ENCODE results near the gene MBNL2.

Gene MBNL2

DNA sequence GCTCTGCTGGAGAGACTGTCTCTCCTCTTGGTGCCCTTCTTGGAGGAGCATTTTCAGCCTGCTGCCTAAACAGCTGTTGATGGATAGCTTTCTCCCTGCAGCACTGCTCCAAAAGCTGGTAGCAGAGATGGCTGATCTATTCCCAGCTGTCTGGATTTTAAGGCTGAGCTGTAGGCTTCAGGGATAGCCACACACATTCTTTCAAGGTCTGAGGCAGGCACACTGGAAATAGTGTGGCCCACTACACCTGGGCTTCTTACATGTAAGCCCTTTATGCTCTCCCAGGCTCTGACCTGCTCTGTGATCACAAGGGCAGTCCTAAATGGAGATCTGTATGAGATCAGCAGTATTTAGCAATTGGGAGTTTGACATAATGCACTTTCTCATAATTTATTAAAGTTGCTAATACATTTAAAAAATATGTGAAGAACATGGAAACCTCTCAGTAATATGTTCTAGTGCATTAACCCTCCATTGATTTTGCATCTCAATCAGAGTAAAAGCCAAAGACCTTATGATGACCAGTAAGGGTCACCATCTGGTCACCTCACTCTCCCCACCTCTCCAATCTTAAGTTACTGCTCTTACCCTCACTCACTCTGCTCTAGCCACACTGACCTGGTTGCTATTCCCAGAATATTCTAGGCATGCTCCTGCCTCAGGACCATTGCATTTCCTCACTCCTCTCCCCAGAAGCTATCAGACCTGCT, 91.6 kb downstream of the MBNL2 start:
- no peak for TF ChIP-seq ZFX (IDR thresholded peaks at IDR 0.05)
- TF ChIP-seq, protein P1, sequence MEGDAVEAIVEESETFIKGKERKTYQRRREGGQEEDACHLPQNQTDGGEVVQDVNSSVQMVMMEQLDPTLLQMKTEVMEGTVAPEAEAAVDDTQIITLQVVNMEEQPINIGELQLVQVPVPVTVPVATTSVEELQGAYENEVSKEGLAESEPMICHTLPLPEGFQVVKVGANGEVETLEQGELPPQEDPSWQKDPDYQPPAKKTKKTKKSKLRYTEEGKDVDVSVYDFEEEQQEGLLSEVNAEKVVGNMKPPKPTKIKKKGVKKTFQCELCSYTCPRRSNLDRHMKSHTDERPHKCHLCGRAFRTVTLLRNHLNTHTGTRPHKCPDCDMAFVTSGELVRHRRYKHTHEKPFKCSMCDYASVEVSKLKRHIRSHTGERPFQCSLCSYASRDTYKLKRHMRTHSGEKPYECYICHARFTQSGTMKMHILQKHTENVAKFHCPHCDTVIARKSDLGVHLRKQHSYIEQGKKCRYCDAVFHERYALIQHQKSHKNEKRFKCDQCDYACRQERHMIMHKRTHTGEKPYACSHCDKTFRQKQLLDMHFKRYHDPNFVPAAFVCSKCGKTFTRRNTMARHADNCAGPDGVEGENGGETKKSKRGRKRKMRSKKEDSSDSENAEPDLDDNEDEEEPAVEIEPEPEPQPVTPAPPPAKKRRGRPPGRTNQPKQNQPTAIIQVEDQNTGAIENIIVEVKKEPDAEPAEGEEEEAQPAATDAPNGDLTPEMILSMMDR (conservative IDR thresholded peaks at IDR 0.05): no peak
- no peak overlapping the region for H3K27ac ChIP-seq

DNA sequence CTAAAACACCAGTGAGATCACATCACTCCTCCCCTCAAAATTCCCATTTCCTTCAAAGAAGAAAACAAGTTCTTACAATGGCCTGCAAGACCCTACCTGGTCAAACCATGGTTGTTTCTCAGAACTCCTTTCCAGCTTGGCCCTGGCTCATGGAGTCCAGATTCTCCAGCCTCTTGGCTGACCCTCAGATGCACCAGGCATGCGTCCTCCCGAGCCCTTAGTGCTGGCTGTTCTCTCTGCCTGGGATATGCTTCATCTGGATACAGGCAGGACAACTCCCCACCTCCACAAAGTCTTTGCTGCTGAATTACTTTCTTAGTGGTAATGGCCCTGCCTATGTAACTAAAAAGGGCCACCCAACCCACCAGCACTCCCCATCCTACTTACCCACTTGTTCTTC, 94.3 kb downstream of the MBNL2 start:
- TF ChIP-seq, protein P1 (conservative IDR thresholded peaks at IDR 0.05): no peak
- no peak for TF ChIP-seq ZFX (IDR thresholded peaks at IDR 0.05)

DNA sequence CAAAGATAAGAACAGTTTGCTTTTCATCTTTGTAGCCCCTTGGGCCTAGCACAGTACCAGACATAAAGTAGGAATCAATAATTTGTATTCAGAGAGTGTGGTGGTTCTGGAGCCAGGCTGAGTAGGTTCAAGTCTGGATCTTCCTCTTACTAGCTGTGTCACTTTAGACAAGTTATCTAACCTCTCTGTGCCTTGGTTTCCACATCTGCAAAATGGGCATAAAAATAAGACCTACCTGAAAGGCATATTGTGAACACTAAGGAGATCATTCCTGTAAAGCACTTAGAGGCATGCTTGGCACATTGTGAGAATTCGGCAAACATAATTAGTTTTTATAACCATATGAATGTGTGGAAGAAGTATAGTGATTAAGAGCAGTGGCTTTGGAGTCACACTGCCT, 95.8 kb downstream of the MBNL2 start:
- TF ChIP-seq, protein P1 (conservative IDR thresholded peaks at IDR 0.05): no peak
- TF ChIP-seq ZFX (IDR thresholded peaks at IDR 0.05): no peak
- H3K27ac ChIP-seq: no peak overlapping the region

More for the DNA sequence above, 94.3 kb downstream of the MBNL2 start:
- H3K27ac ChIP-seq: no peak overlapping the region

DNA sequence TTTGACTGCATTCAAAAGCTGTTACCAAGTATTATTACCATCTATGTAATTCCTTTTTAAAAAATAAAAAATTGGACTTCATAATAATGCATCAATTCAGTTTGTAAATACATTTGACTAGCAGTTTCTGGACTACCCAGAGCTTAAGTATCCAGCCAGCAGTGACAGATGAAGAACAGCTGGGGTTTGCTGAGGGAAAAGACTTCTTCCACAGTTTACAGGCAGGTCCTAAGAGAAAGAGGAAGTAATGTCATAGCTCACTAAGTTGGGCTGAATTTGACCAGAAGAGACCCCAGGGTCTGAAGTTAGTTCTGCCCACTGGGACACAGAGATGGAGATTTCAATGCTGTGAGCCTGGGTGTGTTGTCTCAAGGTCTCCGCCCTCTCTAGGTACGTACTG, 96.4 kb downstream of the MBNL2 start:
- H3K27ac ChIP-seq: no peak overlapping the region
- TF ChIP-seq, protein P1 (conservative IDR thresholded peaks at IDR 0.05): no peak
- TF ChIP-seq ZFX (IDR thresholded peaks at IDR 0.05): no peak

DNA sequence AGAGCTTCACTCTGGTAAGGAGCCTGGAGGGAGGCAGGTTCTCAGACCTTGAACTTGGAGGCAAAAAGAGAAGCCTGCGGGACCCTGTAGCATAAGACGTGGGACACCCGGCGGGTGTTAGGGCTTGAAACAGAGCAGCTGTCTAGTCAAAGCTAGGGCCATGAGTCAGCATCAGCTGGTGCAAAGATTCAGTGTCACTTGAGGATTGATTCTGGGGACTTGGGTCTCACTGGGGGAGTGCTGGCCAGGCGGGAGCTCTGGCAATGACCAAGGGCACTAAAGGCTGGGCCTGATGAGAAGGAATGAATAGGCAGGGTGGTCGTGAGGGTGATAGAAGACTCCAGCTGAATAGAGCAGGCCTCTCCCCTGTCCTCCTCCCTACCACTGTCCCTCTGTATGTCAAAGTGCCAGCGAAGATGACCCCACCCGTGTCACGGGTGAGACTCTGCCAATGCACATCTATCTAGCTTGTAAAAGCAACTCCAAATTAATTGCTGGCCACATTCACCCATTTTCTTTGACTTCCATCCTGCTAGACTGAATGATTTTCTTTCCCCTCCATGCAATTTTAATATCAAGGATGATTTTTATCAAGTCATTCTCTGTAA, 97.1 kb downstream of the MBNL2 start:
- no peak for TF ChIP-seq ZFX (IDR thresholded peaks at IDR 0.05)
- TF ChIP-seq, protein P1 (conservative IDR thresholded peaks at IDR 0.05): no peak

DNA sequence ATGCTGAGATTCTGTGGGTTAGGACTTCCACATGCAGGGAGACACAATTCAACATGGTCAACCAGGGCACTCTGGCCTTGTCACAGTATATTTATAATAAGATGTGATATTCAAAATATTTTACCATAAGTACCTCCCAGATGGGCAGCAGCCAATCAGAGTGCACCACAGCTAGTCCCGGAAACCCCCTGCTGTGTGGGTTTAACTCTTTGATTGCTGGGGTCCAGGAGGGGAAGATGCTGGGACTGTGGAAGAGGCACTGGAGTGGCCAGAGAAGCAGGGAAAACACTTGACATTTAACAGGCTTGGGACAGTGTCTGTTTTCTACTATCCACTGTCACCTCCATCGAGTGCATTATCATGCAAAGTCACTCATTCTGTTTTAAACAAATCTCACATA, 99.0 kb downstream of the MBNL2 start:
- H3K27ac ChIP-seq: no peak overlapping the region
- TF ChIP-seq ZFX (IDR thresholded peaks at IDR 0.05): no peak
- TF ChIP-seq, protein P1 (conservative IDR thresholded peaks at IDR 0.05): no peak

More for the DNA sequence above, 97.1 kb downstream of the MBNL2 start:
- no peak overlapping the region for H3K27ac ChIP-seq

DNA sequence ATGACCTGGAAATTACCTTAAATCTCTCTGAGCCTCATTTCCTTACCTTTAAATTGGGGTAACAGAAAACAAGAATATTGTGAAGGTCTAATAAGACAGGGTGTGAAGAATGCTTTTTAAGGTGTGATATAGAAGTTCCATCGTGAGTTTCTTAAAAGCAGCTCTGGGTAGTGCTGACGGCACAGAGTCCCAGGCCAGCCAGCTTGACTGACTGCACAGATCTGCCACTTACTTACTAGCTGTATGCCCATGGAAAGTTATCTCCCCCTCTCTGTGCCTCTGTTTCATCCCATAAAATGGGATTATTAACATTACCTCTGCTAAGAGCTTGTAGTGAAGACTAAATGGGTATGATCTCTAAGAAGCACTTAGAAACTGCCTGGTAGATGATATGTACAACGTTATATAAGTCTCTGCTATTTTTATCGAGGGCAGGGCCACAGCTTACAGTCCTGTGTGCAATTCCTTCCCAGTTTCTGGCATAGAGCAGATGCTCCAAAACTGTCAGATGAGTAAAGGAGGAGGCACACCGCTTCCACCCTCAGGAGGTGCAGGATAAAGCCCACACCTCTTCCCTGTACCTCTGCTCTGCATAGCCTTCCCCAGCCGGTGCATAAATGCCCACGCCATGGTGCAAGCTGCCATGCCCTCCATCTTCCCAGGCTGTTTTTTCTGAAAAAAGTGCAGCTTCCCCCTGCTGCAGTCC, 99.6 kb downstream of the MBNL2 start:
- TF ChIP-seq, protein P1 (conservative IDR thresholded peaks at IDR 0.05): no peak
- no peak for TF ChIP-seq ZFX (IDR thresholded peaks at IDR 0.05)
- no peak overlapping the region for H3K27ac ChIP-seq
